CD1c-positive myeloid dendritic cell (primary cell): Measurements from ENCODE around the gene ARHGAP26.

Experiments
- DNase-seq: peaks from one replicate; pipeline ENCODE4 v3.0.0-alpha.2; 2016; ENCODE audit errors: extremely low spot score

Gene ARHGAP26

DNA sequence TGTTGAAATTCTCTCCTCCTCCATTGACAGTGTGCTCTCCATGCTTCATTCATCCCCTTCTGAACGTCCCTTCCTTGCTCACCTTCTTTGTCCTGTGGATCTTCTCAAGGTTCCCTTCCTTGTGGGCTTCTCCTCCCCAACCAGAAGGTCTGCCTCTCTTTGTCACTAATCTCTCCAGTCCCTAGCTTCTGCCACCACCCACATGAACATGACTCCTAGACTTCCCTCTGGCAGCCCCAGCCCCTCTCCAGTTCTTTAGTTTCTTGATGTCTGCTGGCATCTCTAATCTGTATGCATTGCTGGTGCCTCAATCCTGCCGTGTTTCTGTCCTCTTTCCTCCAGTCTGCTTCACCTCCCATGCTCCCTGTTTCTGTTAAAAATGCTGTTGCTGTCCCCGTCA, 79.3 kb downstream of the ARHGAP26 start:
- DNase-seq = peak; percentile 40

DNA sequence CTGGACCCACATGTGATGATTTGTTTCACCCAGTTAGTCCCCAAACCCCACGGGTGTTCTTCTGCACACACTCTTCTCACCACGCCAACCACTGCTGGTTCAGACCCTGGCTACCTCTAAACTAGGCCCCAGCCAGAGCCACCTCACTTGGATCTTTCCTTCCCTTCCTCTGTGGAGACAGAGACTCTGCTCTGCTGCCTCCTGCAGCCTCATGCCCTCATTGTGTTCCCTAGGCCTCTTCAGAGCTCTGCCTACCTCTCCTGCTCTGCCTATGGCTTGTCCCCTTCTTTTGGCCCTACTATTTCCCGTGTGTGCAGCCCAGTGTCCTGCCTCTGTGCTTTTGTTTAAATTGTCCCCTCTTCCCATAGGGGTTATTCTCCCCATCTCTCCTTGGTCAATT, 79.7 kb downstream of the ARHGAP26 start:
- DNase-seq = no peak

DNA sequence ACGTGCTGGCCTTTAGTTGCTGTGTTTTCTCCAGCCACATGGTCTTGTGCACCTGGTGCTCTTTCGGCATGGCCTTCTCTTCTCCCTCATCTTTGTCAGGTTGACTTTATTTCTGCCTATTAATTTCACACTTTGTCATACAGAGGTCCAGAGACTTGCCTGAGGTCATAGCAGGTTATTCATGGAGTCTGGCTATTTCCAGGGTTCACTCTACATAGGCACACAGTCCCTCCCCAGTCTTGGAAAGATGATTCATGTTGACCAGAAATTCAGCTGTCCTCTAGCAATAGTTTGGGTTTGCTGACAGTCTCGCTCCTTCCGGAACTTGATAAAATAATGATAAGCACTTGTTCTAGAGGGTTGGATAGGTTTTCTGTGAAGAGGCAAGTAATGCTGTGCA, 81.6 kb downstream of the ARHGAP26 start:
- no peak for DNase-seq

DNA sequence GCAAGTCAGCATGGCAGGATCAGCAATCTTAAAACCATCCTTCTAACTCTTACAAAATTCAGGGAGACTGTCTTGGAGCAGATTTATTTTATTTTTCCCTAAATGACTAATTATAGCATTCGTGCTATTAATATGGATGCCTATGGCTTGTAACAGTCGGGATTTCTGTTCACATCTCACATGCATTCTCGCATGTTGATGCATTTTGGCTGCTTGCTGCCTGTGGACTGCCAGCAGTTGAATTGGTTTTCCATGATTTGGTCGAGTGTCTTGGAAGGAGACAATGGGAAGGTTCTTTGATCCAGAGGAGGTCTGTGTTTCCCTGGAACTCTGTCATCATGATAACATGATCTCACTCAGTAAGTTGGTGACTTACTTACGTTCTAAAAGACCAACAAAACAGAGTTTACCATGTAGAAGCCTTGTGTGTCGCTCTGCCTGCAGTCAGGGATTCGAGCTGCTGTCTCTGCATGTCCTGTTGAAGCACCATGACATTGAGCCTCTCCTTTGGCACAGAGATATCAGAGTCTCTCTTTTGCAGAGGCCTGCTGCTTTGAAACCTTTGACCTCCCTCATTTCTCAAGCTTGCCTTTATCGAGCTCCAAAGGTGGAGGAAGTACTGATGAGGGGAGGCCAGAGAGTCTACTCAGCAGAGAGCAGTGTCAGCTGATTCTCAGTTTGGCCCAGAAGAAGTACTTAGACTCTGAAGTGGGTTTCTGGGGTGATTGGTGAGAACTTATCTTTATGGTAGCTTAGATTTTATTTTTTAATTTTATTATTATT, 82.4 kb downstream of the ARHGAP26 start:
- DNase-seq = no peak

DNA sequence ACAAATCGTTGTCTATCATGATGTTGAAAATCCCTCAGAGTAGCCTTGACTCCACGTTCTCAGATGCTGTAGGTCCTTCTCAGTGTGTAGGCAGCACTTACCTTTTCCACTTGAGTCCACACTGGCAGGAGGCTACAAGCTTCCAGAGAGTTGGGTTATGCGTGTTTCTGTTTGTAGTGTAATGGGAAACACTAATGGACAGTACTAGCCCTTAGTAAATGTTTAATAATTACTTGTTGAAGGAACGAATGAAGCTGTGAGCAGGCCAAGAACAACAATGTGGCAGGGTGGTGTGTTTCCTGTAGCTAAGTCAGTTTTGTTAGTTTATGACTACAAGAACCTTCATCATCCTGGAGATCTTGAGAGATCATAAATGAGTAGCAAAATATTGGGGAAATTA, 83.5 kb downstream of the ARHGAP26 start:
- no peak for DNase-seq

DNA sequence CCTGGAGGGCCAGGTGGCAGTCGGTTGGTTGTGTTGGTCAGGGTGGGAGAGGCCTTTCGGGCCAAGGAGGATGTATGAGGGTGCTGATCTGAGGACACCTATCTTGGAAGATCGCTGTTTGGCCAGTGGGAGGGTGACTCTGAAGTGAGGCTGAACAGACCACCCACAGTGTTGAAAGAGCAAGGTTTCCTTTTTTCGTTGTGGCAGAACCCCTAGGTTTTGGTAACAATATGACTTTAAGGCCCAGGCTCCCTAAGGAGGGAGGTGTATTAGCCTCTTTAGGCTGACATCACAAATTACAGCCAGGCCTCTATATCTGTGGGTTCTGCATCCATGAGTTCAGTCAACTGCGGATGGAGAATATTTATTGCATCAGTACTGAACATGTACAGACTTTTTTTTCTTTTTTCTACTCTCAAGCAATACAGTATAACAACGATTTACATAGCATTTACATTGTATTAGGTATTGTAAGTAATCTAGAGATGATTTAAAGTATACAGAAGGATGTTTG, 86.1 kb downstream of the ARHGAP26 start:
- DNase-seq = no peak

DNA sequence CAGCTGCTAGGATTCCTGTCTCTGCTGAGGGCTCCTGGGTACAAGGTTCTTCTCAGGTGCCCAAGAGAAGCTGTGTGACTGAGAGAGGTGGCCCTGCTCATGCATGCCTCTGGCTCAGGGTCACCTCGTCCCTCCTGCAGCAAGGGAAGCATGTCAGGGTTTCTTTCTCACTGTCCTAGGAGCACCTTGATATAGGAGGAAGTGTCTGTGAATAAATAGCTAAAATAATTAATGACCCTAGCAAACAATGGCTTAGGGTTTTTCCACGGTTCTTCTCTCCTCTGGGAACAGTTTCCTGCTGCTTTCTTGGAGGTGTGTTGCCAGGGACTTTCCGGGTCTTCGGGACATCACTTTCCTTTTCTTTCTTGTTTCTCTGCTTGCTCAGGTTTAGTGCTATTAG, 87.2 kb downstream of the ARHGAP26 start:
- DNase-seq = no peak

DNA sequence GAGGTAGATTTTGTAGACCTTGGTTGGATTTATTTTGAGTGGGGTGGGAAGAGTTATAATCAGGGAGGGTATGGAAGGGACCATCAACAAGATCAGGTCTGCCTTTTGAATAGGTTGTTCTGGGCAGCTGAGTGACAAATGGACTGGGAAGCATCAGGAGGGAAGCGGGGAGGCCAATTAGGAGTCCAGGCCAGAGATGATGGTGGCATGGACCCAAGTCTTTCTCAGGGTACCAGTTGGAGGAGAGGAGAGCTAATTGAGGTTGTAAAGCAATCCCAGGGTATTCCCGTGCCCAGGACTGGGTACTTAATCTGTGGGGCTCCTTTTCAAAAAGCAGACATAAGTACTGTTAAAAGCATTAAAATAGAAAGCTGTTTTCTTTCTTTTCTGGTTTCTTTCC, 88.9 kb downstream of the ARHGAP26 start:
- no peak for DNase-seq

DNA sequence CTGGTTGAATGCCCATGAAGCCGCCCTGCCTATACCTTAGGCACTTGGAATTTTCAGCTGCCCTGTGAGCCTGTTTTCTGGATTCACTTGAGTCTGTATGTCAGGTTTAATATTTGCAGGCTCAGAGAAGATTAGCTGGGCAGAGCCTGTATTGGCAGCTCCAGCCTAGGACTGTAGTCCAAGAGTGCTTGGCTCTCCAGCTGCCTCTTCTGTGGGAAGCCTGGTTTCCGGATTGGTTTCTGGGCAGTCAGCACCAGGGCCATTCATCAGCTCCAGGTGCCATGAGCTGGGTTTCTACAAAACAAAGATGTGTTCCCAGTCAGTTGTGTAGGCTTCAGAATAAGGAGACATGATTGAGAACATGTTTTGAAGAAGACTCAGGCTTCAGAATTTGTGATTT, 90.1 kb downstream of the ARHGAP26 start:
- no peak for DNase-seq

DNA sequence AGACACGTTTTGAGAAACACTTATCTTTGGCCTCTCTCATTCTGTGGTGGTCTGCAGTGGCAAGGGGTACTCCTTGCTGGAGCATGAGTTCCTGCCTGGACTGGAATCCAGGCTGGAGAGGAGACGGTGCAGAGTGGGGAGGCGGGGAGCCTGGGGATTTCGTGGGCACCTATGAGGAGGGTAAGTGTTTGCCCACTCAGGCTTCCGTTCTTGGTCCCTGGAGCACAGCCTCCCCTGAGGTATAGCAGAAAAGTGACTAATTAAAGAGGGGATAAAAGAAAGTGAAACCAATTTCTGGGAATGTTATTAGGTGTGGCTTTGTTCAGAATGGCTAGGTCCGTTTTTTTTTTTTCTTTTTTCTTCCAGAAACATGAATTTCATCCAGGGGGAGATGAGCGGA, 90.8 kb downstream of the ARHGAP26 start:
- DNase-seq = no peak

DNA sequence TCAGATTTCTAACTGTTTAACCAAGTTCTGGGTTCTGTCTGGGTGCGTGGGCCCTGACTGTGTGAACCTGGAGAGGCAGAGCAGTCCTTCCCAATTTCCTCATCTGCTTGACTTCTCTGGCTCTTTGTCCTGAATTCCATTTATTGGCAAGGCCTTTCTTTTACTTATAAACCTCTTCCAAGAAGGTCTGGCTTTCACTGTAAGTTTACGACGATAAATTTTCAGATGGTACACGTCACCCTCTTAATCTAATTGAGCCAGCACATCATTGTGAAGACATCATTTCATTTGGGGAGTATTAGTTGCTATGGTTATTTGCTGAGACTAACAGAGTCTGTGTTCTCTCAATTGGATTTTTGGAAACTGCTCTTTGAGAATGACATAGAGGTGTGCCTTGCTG, 92.4 kb downstream of the ARHGAP26 start:
- DNase-seq = no peak

DNA sequence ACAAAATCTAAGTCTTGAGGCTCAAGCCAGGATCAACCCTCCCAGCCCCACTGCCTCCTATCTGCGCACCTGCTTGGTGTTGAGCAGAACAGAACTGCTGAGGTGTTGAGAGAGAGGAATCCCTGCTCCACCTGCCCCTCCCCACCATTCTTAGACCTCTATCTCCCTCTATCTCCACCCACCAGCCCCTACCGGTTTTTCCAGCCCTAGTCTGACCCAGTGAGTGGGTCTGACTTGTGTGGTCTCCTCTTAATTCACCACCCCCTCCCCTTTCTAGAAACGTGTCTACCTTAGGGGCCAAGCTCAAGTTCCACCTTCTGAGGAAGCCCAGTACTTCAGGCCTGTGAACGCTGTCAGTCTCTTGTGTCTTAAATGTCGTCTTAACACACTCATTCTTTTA, 93.7 kb downstream of the ARHGAP26 start:
- no peak for DNase-seq

DNA sequence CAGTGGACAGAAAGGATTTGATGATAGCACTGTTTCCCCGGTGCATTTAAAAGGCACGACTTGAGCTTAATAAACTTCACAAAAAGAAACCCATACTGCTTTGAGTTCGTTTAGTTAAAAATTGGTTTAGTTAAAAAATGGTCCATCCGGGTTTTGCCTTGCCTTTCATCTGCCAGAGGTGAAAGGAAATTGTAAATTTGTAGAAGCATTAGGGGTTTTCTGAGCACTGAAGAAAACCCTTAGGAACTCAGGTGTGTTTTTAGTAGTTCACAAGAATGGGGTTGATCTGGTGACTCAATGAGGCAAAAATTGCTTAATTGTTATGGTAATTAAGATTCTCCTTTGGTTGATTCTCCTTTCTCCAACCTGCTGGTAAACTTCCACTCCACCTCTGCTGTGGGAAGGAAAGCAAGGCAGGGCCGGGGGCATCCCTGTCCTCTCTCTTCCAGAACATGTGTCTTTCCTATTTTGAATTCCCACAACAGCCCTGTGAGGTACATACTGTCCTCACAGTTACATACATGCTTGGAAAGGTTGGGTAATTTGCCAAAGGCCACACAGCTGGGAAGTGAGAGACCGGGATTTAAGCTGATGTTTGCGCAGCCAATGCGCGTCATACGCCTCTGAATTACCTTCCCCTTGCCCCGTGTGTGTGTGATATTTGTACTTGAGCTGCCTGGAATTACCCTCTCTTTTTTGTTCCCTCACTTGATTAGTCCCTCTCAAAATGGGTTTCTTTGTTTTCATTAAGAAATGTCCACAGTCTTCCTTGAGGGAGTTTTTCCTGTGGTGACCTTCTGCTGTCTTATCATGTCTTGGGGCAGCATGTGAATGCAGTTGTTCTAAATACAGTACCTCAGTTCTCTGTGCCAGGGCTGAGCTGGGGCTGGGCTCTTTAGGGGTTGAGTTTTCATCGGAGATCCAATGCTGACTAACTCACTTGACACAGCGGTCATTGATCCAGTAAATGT, 94.4 kb downstream of the ARHGAP26 start:
- no peak for DNase-seq

DNA sequence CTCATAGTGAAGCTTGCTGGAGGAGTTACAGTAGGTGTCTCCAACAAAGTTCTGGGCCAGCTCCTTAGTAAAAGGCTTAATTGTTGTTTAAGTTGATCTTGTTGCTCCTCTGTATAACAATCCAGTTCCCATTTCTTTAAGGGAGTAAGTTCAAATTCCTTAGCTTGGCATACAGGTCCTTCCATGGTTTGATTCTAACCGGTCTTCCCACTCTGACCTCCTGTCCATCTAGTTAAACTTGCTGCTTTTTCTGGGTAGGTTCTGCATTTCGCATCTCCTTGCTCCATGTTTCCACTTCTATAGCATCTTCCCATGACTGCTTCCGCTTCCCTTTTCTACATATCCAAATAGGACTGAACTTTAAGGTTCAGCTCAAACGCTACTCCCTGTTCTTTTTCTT, 95.5 kb downstream of the ARHGAP26 start:
- DNase-seq = no peak

DNA sequence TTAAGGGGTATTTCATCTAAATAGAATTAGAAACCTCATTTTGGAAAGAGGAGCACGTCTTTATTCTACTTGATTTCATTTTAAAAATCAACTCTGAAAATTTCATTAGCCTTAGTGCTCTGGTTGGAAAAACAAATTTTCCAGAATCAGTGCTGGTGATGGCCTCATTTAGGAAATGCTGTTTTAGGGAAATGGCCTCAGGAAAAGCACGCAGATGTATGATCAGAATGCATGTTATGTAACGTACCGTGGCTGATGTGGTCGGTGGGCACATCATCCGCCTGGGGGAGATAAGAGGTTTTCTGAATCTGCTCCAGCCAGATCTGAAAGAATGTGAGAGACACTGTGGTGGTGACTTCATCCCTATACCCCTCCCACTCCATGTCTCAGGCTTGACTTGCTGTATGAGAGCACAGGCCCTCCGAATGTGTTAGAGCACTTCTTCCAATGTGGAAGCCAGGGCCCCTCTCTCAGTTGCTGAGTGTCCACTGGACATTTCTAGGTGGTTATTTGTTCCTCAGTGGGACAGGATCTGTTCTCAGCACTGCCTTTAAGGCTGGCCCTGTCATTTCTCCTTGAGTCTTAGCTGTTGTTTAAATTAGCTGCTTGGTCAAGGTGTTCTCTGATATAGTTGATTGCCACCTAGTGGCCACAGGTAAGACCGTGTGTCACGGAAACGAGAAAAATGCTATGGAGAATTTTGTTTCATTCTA, 96.5 kb downstream of the ARHGAP26 start:
- peak; percentile 65 for DNase-seq

DNA sequence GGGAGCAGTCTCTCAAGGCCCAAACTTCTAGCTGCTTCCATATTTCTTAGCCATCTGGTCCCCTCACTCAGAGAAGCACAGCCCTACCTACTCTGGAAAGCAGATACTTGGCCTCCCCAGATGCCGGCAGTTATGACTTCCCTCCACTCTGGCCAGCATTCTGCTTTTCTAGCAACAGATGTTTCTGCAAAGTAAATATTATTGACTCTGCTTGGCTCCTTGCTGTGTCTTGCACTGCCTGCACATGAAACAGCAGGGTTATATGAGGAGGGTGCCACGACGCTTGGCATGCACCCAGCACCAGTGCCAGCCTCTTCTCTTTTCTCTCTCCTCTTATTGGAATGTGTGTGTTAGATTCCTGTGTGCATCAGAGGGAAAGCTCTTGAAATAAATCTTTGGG, 99.7 kb downstream of the ARHGAP26 start:
- no peak for DNase-seq

DNA sequence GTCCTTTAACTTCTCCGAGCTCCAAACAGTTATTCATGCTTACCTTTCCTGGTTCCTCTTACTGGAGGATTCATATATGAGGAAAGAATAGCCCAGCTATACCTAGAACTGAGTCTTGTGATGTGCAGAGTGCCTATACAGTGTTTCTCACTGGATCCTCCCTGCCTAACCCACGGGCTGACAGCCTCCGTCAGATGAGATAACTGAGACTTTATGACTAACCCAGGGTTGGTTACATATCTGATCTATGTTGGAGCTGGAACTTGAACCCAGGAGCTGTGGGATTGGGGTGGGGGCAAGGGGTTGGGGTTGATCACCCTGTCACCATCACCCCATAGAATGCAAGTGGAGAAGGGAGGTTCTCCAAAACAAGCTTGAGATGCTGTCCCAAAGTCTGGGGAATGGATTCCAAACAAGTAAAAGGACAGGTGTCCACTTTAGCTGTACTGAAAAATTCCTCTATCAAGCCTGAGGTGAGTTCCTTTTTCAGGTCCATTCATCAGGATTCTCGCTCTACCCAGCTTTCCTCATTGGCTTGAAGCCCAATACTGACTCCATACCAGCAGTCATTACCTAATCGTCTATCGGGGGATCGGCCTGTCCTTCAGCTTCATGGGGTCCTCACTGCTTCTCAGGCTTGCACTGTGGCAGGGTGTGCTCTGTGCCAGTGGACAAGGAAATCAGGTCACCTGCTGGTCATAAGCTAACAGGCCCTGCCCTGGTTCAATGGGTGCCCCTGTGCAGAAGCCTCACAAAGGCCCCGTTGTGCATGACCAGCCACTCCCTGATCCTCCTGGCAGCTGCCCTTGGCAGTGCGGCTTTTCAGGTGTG, 100.6 kb downstream of the ARHGAP26 start:
- DNase-seq = peak; percentile 20

DNA sequence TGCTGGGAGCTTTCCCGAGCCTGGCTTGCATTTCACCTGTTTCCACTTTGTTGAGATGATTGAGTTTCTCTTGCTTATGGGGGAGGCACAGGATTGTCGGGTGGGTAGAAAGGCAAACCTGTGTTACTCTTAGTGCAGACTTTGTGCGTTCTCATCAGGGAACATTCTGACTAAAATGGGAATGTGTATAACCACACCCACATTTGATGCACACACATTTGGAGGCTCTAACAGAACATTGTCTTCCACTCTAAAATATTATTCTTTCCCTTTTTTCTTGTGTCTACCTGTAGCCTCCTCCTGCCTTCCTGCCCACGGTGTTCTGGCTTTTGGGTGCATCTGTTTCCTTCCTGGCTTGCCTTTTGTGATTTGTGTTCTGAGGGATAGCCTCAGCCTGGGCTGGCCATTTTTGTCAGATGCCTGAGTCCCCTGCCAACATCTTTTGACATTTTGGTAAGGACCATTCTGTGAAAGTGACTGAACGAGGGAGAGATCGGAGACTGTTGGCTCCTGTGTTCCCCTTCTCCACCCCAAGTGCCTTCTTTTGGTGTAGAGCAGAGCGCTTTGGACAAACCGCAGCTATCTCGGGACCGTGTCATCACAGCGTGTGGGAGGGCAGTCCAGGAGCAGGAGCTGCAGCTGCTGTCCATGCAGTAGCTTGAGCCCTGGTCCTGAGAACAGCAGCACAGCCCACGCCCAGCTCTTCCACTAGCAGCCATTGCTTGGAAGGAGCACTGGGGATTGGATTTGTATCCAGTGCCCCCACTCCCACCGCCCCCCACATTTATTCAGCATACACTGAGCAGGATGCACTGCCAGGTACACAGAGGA, 101.4 kb downstream of the ARHGAP26 start:
- peak; percentile 52 for DNase-seq

DNA sequence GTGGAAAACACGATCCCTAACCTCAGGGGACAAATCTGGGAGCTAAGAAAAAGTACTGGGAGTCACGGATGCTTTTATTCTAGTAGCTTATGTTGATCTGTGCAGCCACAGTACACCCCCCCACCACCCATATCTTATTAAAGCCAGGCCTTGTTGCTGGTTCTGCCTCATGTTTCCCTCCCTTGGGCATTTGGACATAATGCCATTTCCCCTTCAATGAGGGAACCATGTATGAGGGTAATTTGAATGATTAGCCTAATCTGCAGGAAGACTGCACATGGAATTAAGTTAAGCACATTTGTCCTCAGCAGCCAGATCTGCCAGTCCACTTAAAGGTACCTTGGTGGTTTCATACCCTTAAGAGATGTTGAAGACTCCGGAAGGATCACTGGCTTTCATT, 102.0 kb downstream of the ARHGAP26 start:
- DNase-seq = no peak

DNA sequence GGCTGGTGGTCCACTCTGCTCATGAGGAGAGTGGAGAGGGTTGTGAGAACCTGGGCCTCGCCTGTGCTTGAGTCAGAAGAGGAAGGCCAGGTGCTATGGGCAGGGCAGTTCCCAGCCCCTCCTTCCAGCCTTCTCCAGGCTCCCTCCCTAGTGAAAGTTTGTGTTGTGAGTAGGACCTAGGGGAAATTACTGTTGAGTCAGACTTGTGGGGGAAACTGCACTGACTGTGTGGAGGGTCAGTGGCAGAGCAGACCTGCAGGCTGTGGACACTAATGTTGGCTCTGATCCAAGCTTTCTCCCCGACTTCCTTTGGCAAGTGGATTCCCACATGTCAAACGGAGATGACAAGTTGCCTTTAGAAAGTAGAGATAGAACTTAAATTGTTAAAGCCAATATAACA, 102.6 kb downstream of the ARHGAP26 start:
- peak; percentile 36 for DNase-seq
